H1 (cell line): Measurements from ENCODE around the gene MAGEC1. TPM values are rescaled to one million over a fixed set of nuclear protein-coding genes. Genes with fewer than 3 reads are reported as not detected.

ENCODE experiments used
- CTCF ChIA-PET: fragments of 300-600 bp; sonication (Branson Sonifier 250); formaldehyde crosslinking; loops from one replicate; lab custom pipeline; 2021; ENCODE audit not compliant: partially characterized antibody; lab: Charles Lee
- POLR2A ChIA-PET: fragments of 300-600 bp; sonication (Branson Sonifier 250); formaldehyde crosslinking; loops from one replicate; lab custom pipeline; 2021; ENCODE audit warnings: inconsistent platforms; ENCODE audit not compliant: partially characterized antibody; lab: Charles Lee
- DNase-seq, 2 experiments: peaks; one replicate each; pipeline versions ENCODE4 v3.0.0 to v3.0.0-alpha.2; 2010 to 2022; ENCODE audit warnings: low spot score in 2 of 2, low read depth in 1 of 2, mixed read lengths in 1 of 2
- FAIRE-seq: peaks from 2 replicates; lab custom pipeline; 2011; peaks lifted over from hg19 to GRCh38; lab: Jason Lieb, UNC
- H2AFZ ChIP-seq: 2 replicates; pipeline ENCODE4 v1.8.1; 2012; ENCODE audit warnings: low read length, inconsistent platforms
- H2AK5ac ChIP-seq: 2 replicates; pipeline ENCODE4 v1.6.1; 2013; ENCODE audit warnings: low read depth, low read length
- H2BK120ac ChIP-seq: replicated peaks from 2 replicates; pipeline ENCODE3; 2013; ENCODE audit warnings: low read depth, low read length, inconsistent platforms
- H2BK12ac ChIP-seq: 2 replicates; pipeline ENCODE4 v1.6.1; 2013; ENCODE audit warnings: low read depth, low read length
- H2BK15ac ChIP-seq: 2 replicates; pipeline ENCODE4 v1.6.1; 2013; ENCODE audit warnings: low read length
- H2BK20ac ChIP-seq: 2 replicates; pipeline ENCODE4 v1.6.1; 2013; ENCODE audit warnings: low read length
- H2BK5ac ChIP-seq: 2 replicates; pipeline ENCODE4 v1.6.1; 2013; ENCODE audit warnings: low read depth, low read length
- H3K14ac ChIP-seq: 2 replicates; pipeline ENCODE4 v1.6.1; 2013; ENCODE audit warnings: inconsistent platforms; ENCODE audit not compliant: insufficient read length
- H3K18ac ChIP-seq: 2 replicates; pipeline ENCODE4 v1.6.1; 2013; ENCODE audit warnings: low read length; ENCODE audit errors: extremely low read depth
- H3K23ac ChIP-seq: 2 replicates; pipeline ENCODE4 v1.6.1; 2013; ENCODE audit warnings: inconsistent platforms; ENCODE audit not compliant: insufficient read length
- H3K23me2 ChIP-seq: 2 replicates; pipeline ENCODE4 v1.6.1; 2013; ENCODE audit warnings: low read depth, low read length
- H3K27ac ChIP-seq: 2 replicates; pipeline ENCODE4 v1.6.1; 2011; ENCODE audit warnings: low read depth, low read length, inconsistent platforms
- H3K27me3 ChIP-seq, 4 experiments: replicated peaks in 1 of 4; 1 replicate in 1 of 4; 2 replicates in 3 of 4; pipeline versions ENCODE4 v1.6.1 to v1.8.1; 2011 to 2013; ENCODE audit warnings: low read length in 3 of 4, mild to moderate bottlenecking in 3 of 4, inconsistent platforms in 2 of 4, mixed read lengths in 2 of 4, moderate library complexity in 1 of 4; ENCODE audit not compliant: control insufficient read depth in 3 of 4, insufficient read depth in 3 of 4; ENCODE audit errors: extremely low read depth in 1 of 4
- H3K36me3 ChIP-seq, 4 experiments: 2 replicates each; pipeline versions ENCODE4 v1.6.1 to v1.8.1; 2011 to 2013; ENCODE audit warnings: mild to moderate bottlenecking in 4 of 4, low read length in 3 of 4, moderate library complexity in 2 of 4, control low read depth in 1 of 4, inconsistent platforms in 1 of 4; ENCODE audit not compliant: insufficient read depth in 4 of 4, control insufficient read depth in 2 of 4
- H3K4ac ChIP-seq: replicated peaks from 2 replicates; pipeline ENCODE3; 2013; ENCODE audit warnings: low read length, low read depth, mixed read lengths, inconsistent platforms; ENCODE audit not compliant: insufficient read length
- H3K4me1 ChIP-seq, 4 experiments: replicated peaks in 1 of 4; 1 replicate in 1 of 4; 2 replicates in 3 of 4; pipeline versions ENCODE4 v1.6.1 to v1.8.1; 2011 to 2013; ENCODE audit warnings: low read length in 3 of 4, inconsistent platforms in 2 of 4, mixed read lengths in 1 of 4; ENCODE audit not compliant: insufficient read depth in 4 of 4, control insufficient read depth in 3 of 4
- H3K4me2 ChIP-seq, 2 experiments: 2 replicates each; pipeline versions ENCODE4 v1.6.1 to v1.8.1; 2011 to 2013; ENCODE audit warnings: low read depth in 2 of 2, low read length in 2 of 2, control low read depth in 1 of 2, inconsistent platforms in 1 of 2, mild to moderate bottlenecking in 1 of 2; ENCODE audit not compliant: insufficient read depth in 1 of 2
- H3K4me3 ChIP-seq, 4 experiments: fragments of 200-600, 300-600 bp in 1 of 4; sonication (generic), shearing (Covaris generic), sonication (Bioruptor Twin) in 1 of 4; 2 replicates each; pipeline versions ENCODE4 v1.5.1 to v1.8.1; 2011 to 2016; ENCODE audit warnings: low read length in 4 of 4, low read depth in 3 of 4, control low read depth in 2 of 4, inconsistent platforms in 2 of 4, mild to moderate bottlenecking in 2 of 4, mixed read lengths in 1 of 4, moderate library complexity in 1 of 4; ENCODE audit not compliant: insufficient read depth in 2 of 4; ENCODE audit errors: extremely low read depth in 1 of 4
- H3K56ac ChIP-seq: replicated peaks from 2 replicates; pipeline ENCODE3; 2013; ENCODE audit warnings: low read depth, mild to moderate bottlenecking, mixed read lengths, low read length, inconsistent platforms; ENCODE audit not compliant: insufficient read length
- H3K79me1 ChIP-seq: 2 replicates; pipeline ENCODE4 v1.6.1; 2013; ENCODE audit warnings: low read depth, low read length, control low read depth
- H3K79me2 ChIP-seq, 2 experiments: 2 replicates each; pipeline versions ENCODE4 v1.6.1 to v1.8.1; 2012 to 2013; ENCODE audit warnings: low read length in 2 of 2, mild to moderate bottlenecking in 2 of 2, inconsistent platforms in 1 of 2; ENCODE audit not compliant: insufficient read depth in 2 of 2, control insufficient read depth in 1 of 2
- H3K9ac ChIP-seq, 4 experiments: replicated peaks in 1 of 4; 1 replicate in 1 of 4; 2 replicates in 3 of 4; pipeline versions ENCODE4 v1.6.1 to v1.8.1; 2011 to 2013; ENCODE audit warnings: low read depth in 3 of 4, low read length in 3 of 4, control low read depth in 2 of 4, mild to moderate bottlenecking in 2 of 4, moderate library complexity in 2 of 4, inconsistent platforms in 1 of 4; ENCODE audit errors: extremely low read depth in 1 of 4
- H3K9me3 ChIP-seq, 2 experiments: 2 replicates each; pipeline versions ENCODE4 v1.6.1 to v1.8.1; 2012 to 2013; ENCODE audit warnings: mild to moderate bottlenecking in 2 of 2, moderate library complexity in 2 of 2, control low read depth in 1 of 2, inconsistent platforms in 1 of 2, low read depth in 1 of 2, low read length in 1 of 2, mixed read lengths in 1 of 2; ENCODE audit not compliant: insufficient read depth in 2 of 2
- H4K20me1 ChIP-seq, 2 experiments: replicated peaks in 1 of 2; 2 replicates each; pipeline versions ENCODE3 to v1.8.1; 2011 to 2013; ENCODE audit warnings: inconsistent platforms in 2 of 2, low read length in 2 of 2, mild to moderate bottlenecking in 1 of 2; ENCODE audit not compliant: insufficient read depth in 2 of 2, control insufficient read depth in 1 of 2
- H4K5ac ChIP-seq: 2 replicates; pipeline ENCODE4 v1.6.1; 2013; ENCODE audit warnings: low read length, low read depth, mixed read lengths, inconsistent platforms; ENCODE audit not compliant: insufficient read length
- H4K8ac ChIP-seq: 2 replicates; pipeline ENCODE4 v1.8.0; 2013; ENCODE audit warnings: mild to moderate bottlenecking, moderate library complexity, low read length, inconsistent platforms; ENCODE audit not compliant: insufficient read depth; ENCODE audit errors: extremely low read depth
- H4K91ac ChIP-seq: replicated peaks from 2 replicates; pipeline ENCODE3; 2013; ENCODE audit warnings: low read length, mixed read lengths, inconsistent platforms; ENCODE audit not compliant: insufficient read length
- CTBP2 ChIP-seq: IDR thresholded peaks from 2 replicates; pipeline ENCODE4 v1.7.0; 2011; ENCODE audit warnings: borderline replicate concordance, mild to moderate bottlenecking, moderate library complexity, mixed read lengths, low read length; ENCODE audit not compliant: insufficient read depth, insufficient read length
- HDAC2 ChIP-seq, 2 experiments: fragments of 300-600 bp in 1 of 2; sonication (generic) in 1 of 2; IDR thresholded peaks; 2 replicates each; pipeline ENCODE4 v1.6.1; 2011 to 2012; ENCODE audit warnings: low read depth in 2 of 2, low read length in 2 of 2, mild to moderate bottlenecking in 2 of 2, moderate library complexity in 2 of 2, borderline replicate concordance in 1 of 2, inconsistent platforms in 1 of 2
- KDM5A ChIP-seq: fragments of 200-600 bp; IDR thresholded peaks from 2 replicates; pipeline ENCODE4 v1.7.1; 2012; ENCODE audit warnings: mild to moderate bottlenecking, low read length, inconsistent platforms, mixed read lengths
- NRF1 ChIP-seq: IDR thresholded peaks from 2 replicates; pipeline ENCODE4 v1.6.1; 2011; ENCODE audit warnings: mild to moderate bottlenecking, low read depth, low read length, improper control_type of control experiment
- PHF8 ChIP-seq: fragments of 200-600 bp; sonication (generic); conservative IDR thresholded peaks from 2 replicates; pipeline ENCODE4 v1.7.1; 2012; ENCODE audit warnings: low read depth, mild to moderate bottlenecking, inconsistent platforms, low read length, moderate library complexity
- RAD21 ChIP-seq, 2 experiments: IDR thresholded peaks in 1 of 2; conservative IDR thresholded peaks in 1 of 2; 2 replicates each; pipeline ENCODE4 v1.6.1; 2011; ENCODE audit warnings: low read depth in 2 of 2, low read length in 2 of 2, improper control_type of control experiment in 1 of 2, inconsistent platforms in 1 of 2, mild to moderate bottlenecking in 1 of 2, moderate library complexity in 1 of 2
- RBBP5 ChIP-seq: IDR thresholded peaks from 2 replicates; pipeline ENCODE4 v1.7.1; 2012; ENCODE audit warnings: low read depth, mild to moderate bottlenecking, inconsistent platforms, low read length, moderate library complexity, borderline replicate concordance
- RXRA ChIP-seq: IDR thresholded peaks from 2 replicates; pipeline ENCODE4 v1.6.1; 2011; ENCODE audit warnings: low read depth, mild to moderate bottlenecking, low read length, moderate library complexity; ENCODE audit not compliant: insufficient read depth
- SIN3A ChIP-seq, 2 experiments: IDR thresholded peaks in 1 of 2; conservative IDR thresholded peaks in 1 of 2; 2 replicates each; pipeline ENCODE4 v1.6.1; 2011 to 2012; ENCODE audit warnings: low read length in 2 of 2, improper control_type of control experiment in 1 of 2, low read depth in 1 of 2, mild to moderate bottlenecking in 1 of 2
- SIX5 ChIP-seq: IDR thresholded peaks from 2 replicates; pipeline ENCODE4 v1.6.1; 2011; ENCODE audit warnings: mild to moderate bottlenecking, low read depth, low read length
- SUZ12 ChIP-seq: fragments of 200-600 bp; sonication (generic); IDR thresholded peaks from 2 replicates; pipeline ENCODE4 v1.6.1; 2012; ENCODE audit warnings: mild to moderate bottlenecking, inconsistent platforms, low read length, moderate library complexity, mixed read lengths
- ZNF274 ChIP-seq: IDR thresholded peaks from 2 replicates; pipeline ENCODE4 v1.7.0; 2012; ENCODE audit warnings: low read length, borderline replicate concordance; ENCODE audit errors: extremely low read depth
- WGBS, 2 experiments: shearing (Covaris generic) in 1 of 2; methylation state at CpG; one replicate each; pipeline versions ENCODE4 v1.1.6 to v1.1.7; 2013 to 2015; ENCODE audit warnings: low lambda C conversion rate in 2 of 2, mixed read lengths in 2 of 2, inconsistent platforms in 1 of 2, low coverage in 1 of 2, missing lambda C conversion rate in 1 of 2; ENCODE audit not compliant: insufficient replicate concordance in 2 of 2, insufficient coverage in 1 of 2, insufficient read length in 1 of 2; ENCODE audit errors: extremely low coverage in 1 of 2, missing lambda C conversion rate in 1 of 2; 5-methylcytosine and 5-hydroxymethylcytosine counted together
- polyA plus RNA-seq, 7 experiments: library from polyadenylated mRNA; depleted of rRNA in 3 of 7; stranded (reverse) in 5 of 7; unstranded in 2 of 7; fragments of >200 nt in 5 of 7; fragments of 200-250 nt in 2 of 7; gene quantifications; 1 replicate in 5 of 7; 2 replicates in 1 of 7; 4 replicates in 1 of 7; pipeline versions ENCODE4 v1.2.1 to v1.2.3, GENCODE V29; 2011 to 2013; ENCODE audit warnings: missing spikeins in 2 of 7, mixed read lengths in 2 of 7
- total RNA-seq: library from RNA; stranded (reverse); fragmentation: NEBNext Ultra II Directional; extraction: Animal tissue kit (Norgen Biotek cat#: 25700); gene quantifications from 2 replicates; pipeline ENCODE4 v1.2.1, GENCODE V29; 2021

The MAGEC1 gene
- total and polyA plus RNA-seq, 2 of the 8 experiments (the other 6 are each of a cell fraction or from before 2014, with no cell fraction given), result not detected

GRCh38 chrX:141917801-141918200, 14.1 kb downstream of the MAGEC1 start:
- no peak overlapping the region for H3K14ac ChIP-seq
- no peak overlapping the region for H3K23ac ChIP-seq
- no peak overlapping the region for H3K27ac ChIP-seq
- H4K20me1 ChIP-seq, result no peaks in the 10 kb centered on the region
- H3K4me2 ChIP-seq, result no peak overlapping the region
- WGBS, 2 experiments, result 72% methylated on average over 3 of the region's 3 CpGs; no CpG with 5 or more reads in 1 of the 2 experiments
- H3K4ac ChIP-seq, result no peak overlapping the region
- H2AFZ ChIP-seq, result no peak overlapping the region
- no peak overlapping the region for H2BK15ac ChIP-seq
- H3K23me2 ChIP-seq, result no peaks in the 10 kb centered on the region
- H3K9ac ChIP-seq, result no peak overlapping the region
- H3K4me3 ChIP-seq, result no peak overlapping the region
- H3K36me3 ChIP-seq, result no peaks in the 10 kb centered on the region
- no peak overlapping the region for H2AK5ac ChIP-seq
- no peak overlapping the region for H4K8ac ChIP-seq
- no peaks in the 10 kb centered on the region for H3K9me3 ChIP-seq
- no peak overlapping the region for H3K56ac ChIP-seq
- H3K27me3 ChIP-seq, result no peaks in the 10 kb centered on the region
- ChIA-PET POLR2A (no interaction called here), CTCF (no interaction called here)
- H4K91ac ChIP-seq, result no peak overlapping the region
- no peak overlapping the region for H2BK12ac ChIP-seq
- DNase-seq (no peak), FAIRE-seq (no peak)
- no peaks in the 10 kb centered on the region for H3K79me1 ChIP-seq
- H3K79me2 ChIP-seq, result no peaks in the 10 kb centered on the region
- no peak overlapping the region for H2BK20ac ChIP-seq
- H2BK120ac ChIP-seq, result no peak overlapping the region
- H2BK5ac ChIP-seq, result no peak overlapping the region
- no peaks in the 10 kb centered on the region for H3K4me1 ChIP-seq
- no peak overlapping the region for H4K5ac ChIP-seq
- H3K18ac ChIP-seq, result no peak overlapping the region
- no peak for TF ChIP-seq SUZ12
- no peak for TF ChIP-seq HDAC2 (IDR thresholded peaks at IDR 0.05; ENCODE audit: borderline replicate concordance in 1 of 2, low read depth in 2 of 2, low read length in 2 of 2)
- TF ChIP-seq RAD21 (IDR thresholded peaks at IDR 0.05 in 1 of 2, conservative IDR thresholded peaks at IDR 0.05 in 1 of 2; ENCODE audit: low read depth in 2 of 2, low read length in 2 of 2), result no peak
- no peak for TF ChIP-seq NRF1
- TF ChIP-seq RXRA, result no peak
- TF ChIP-seq CTBP2, result no peak
- no peak for TF ChIP-seq SIX5
- no peak for TF ChIP-seq SIN3A (conservative IDR thresholded peaks at IDR 0.05 in 1 of 2, IDR thresholded peaks at IDR 0.05 in 1 of 2; ENCODE audit: low read depth in 1 of 2, low read length in 2 of 2)
- no peak for TF ChIP-seq RBBP5
- no peak for TF ChIP-seq PHF8
- no peak for TF ChIP-seq ZNF274
- no peak for TF ChIP-seq KDM5A
